ENCODE data around the gene FADS6.
"Not testable (repeated sequence)": the region's sequence is repeated elsewhere in the genome, so short reads cannot be mapped to it uniquely, and the experiment has no call there.

FADS6 gene

GRCh38 chr17:74883241-74883745 is 10.1 kb downstream of the FADS6 start:
- no peak for DNase-seq

- DNase-seq = no peak
These were observed 10.8 kb downstream of the FADS6 start for GRCh38 chr17:74882517-74883240.

GRCh38 chr17:74881073-74881472 is 12.4 kb downstream of the FADS6 start:
- DNase-seq = no peak

GRCh38 chr17:74879308-74879707 is 14.1 kb downstream of the FADS6 start:
- DNase-seq = no peak

GRCh38 chr17:74878658-74879057 is 14.8 kb downstream of the FADS6 start:
- no peak for DNase-seq

GRCh38 chr17:74877592-74878548 is 15.6 kb downstream of the FADS6 start:
- no peak for DNase-seq

- DNase-seq = no peak
These were observed 17.3 kb downstream of the FADS6 start for GRCh38 chr17:74875977-74876593.

- no peak for DNase-seq
These were observed 18.1 kb downstream of the FADS6 start for GRCh38 chr17:74875155-74875976.

GRCh38 chr17:74874615-74875037 is 18.8 kb downstream of the FADS6 start:
- DNase-seq = no peak

- DNase-seq = no peak
These were observed 19.4 kb downstream of the FADS6 start for GRCh38 chr17:74873874-74874614.

GRCh38 chr17:74873037-74873873 is 20.2 kb downstream of the FADS6 start:
- DNase-seq = peak; percentile 100

GRCh38 chr17:74872313-74873036 is 21.0 kb downstream of the FADS6 start, which contains the start of gene FDXR:
FDXR (minus strand) TSS chr17:74872994; CDS start chr17:74872944, 50 bp downstream.
- no peak for DNase-seq

GRCh38 chr17:74871356-74872076 is 21.9 kb downstream of the FADS6 start:
- no peak for DNase-seq

GRCh38 chr17:74870512-74870911 is 22.9 kb downstream of the FADS6 start:
- DNase-seq = no peak

- not testable (repeated sequence) for DNase-seq
These were observed 23.4 kb downstream of the FADS6 start for GRCh38 chr17:74870028-74870427.

- DNase-seq = no peak
These were observed 24.6 kb downstream of the FADS6 start for GRCh38 chr17:74868908-74869255.

- no peak for DNase-seq
These were observed 25.1 kb downstream of the FADS6 start for GRCh38 chr17:74868251-74868907.

GRCh38 chr17:74866198-74866835 is 27.1 kb downstream of the FADS6 start:
- DNase-seq = no peak

Data from CD4-positive, alpha-beta T cell treated with Interleukin-4 for 1 hour (primary cell).